Vagina (tissue), 2 donors: ENCODE measurements around the gene PIGX.

ENCODE experiments used
- CTCF ChIP-seq, 3 experiments: fragments of 450-650 bp in 2 of 3; fragments of 200-600 bp in 1 of 3; sonication (generic) in 1 of 3; IDR thresholded peaks; one replicate each; pipeline ENCODE4 v1.5.1; 2017 to 2019; ENCODE audit warnings: antibody characterized with exemption in 3 of 3, mild to moderate bottlenecking in 2 of 3, moderate library complexity in 2 of 3
- POLR2A ChIP-seq, 2 donors: fragments of 450-650 bp; IDR thresholded peaks; one replicate each; pipeline ENCODE4 v1.6.1; 2017; ENCODE audit warnings: antibody characterized with exemption in 2 of 2, mild to moderate bottlenecking in 2 of 2, moderate library complexity in 2 of 2

DNA sequence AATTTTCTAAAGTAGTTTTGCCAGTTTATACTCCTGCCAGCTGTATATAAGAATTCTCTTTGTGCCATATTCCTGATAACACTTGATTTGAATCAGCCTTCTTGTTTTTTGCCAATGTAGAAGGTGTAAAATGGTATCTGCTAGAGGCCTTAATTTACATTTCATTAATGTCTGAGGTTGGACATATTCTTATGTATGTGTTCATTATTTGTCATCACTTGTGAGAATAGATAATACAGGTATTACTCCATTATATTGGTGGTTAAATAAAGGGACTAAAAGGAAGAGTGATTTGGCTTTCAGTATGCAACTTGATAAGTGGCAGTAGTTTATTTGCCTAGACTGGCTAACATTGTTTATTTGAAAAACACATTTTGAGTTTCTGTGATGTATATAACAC is 53.3 kb downstream of the PIGX start:
- TF ChIP-seq POLR2A (IDR thresholded peaks at IDR 0.05) (no peak), CTCF (IDR thresholded peaks at IDR 0.05) (no peak)
